ENCODE measurements around the gene ZNF697. TPM values are rescaled to one million over a fixed set of nuclear protein-coding genes. Genes with fewer than 3 reads are reported as not detected.
"Not testable (repeated sequence)": the region's sequence is repeated elsewhere in the genome, so short reads cannot be mapped to it uniquely, and the experiment has no call there.

ZNF697 gene
- total RNA-seq, 1 donor from 2014 or later = 13.0 TPM

- H3K27me3 Mint-ChIP-seq (ENCODE audit: low read depth); H3K36me3 Mint-ChIP-seq (ENCODE audit: low read depth); intact Hi-C loops (cut with micrococcal nuclease); H3K9me3 Mint-ChIP-seq; H3K27ac Mint-ChIP-seq; H3K4me3 Mint-ChIP-seq (ENCODE audit: low read depth); DNase-seq (ENCODE audit: low spot score); H3K4me1 Mint-ChIP-seq (ENCODE audit: low read depth): not testable (repeated sequence)
Observed at GRCh38 chr1:119585801-119586200, 62.3 kb downstream of the ZNF697 start.

GRCh38 chr1:119582801-119583200, 65.3 kb downstream of the ZNF697 start:
- Mint-ChIP-seq H3K9me3 (no peaks in the 10 kb centered on the region), H3K4me1 (ENCODE audit: low read depth) (no peaks in the 10 kb centered on the region), H3K27ac (no peak overlapping the region), H3K36me3 (ENCODE audit: low read depth) (no peaks in the 10 kb centered on the region), H3K27me3 (ENCODE audit: low read depth) (peaks cover 5% of the 10 kb centered on the region), H3K4me3 (ENCODE audit: low read depth) (no peak overlapping the region)
- intact Hi-C loops (cut with micrococcal nuclease) = no loop called here
- DNase-seq (ENCODE audit: low spot score) = no peak

- H3K36me3 Mint-ChIP-seq (ENCODE audit: low read depth); H3K27me3 Mint-ChIP-seq (ENCODE audit: low read depth); H3K9me3 Mint-ChIP-seq; H3K4me1 Mint-ChIP-seq (ENCODE audit: low read depth); intact Hi-C loops (cut with micrococcal nuclease); H3K27ac Mint-ChIP-seq; H3K4me3 Mint-ChIP-seq (ENCODE audit: low read depth); DNase-seq (ENCODE audit: low spot score): not testable (repeated sequence)
Observed at GRCh38 chr1:119581076-119581475, 67.0 kb downstream of the ZNF697 start.

- Mint-ChIP-seq H3K36me3 (ENCODE audit: low read depth) (no peaks in the 10 kb centered on the region), H3K4me3 (ENCODE audit: low read depth) (no peak overlapping the region), H3K9me3 (no peaks in the 10 kb centered on the region), H3K27me3 (ENCODE audit: low read depth) (peaks cover 12% of the 10 kb centered on the region), H3K4me1 (ENCODE audit: low read depth) (no peaks in the 10 kb centered on the region), H3K27ac (no peak overlapping the region)
- intact Hi-C loops (cut with micrococcal nuclease) = no loop called here
- no peak for DNase-seq (ENCODE audit: low spot score)
Observed at GRCh38 chr1:119573886-119574285, 74.2 kb downstream of the ZNF697 start.

- H3K4me1 Mint-ChIP-seq (ENCODE audit: low read depth); H3K9me3 Mint-ChIP-seq; DNase-seq (ENCODE audit: low spot score); H3K4me3 Mint-ChIP-seq (ENCODE audit: low read depth); H3K36me3 Mint-ChIP-seq (ENCODE audit: low read depth); H3K27ac Mint-ChIP-seq; intact Hi-C loops (cut with micrococcal nuclease): not testable (repeated sequence)
- peaks cover 18% of the 10 kb centered on the region for H3K27me3 Mint-ChIP-seq (ENCODE audit: low read depth)
Observed at GRCh38 chr1:119569930-119570622, 78.0 kb downstream of the ZNF697 start.

Other genes with a start within 250 kb of the ZNF697 start
- not detected in 2 replicates for gene HSD3B2, start 233.1 kb downstream of the ZNF697 start, total RNA-seq
- gene HSD3B1, start 141.1 kb downstream of the ZNF697 start, total RNA-seq = not detected in 2 replicates
- gene PHGDH, start 63.7 kb upstream of the ZNF697 start, total RNA-seq = 58.7 and 61.6 TPM in 2 replicates
- gene HMGCS2, start 120.6 kb upstream of the ZNF697 start, total RNA-seq = not detected in 2 replicates
- 0.18 TPM in 1 of 2 replicates, not detected in the other for gene REG4, start 163.2 kb upstream of the ZNF697 start, total RNA-seq
- not detected in 2 replicates for gene ADAM30, start 248.2 kb upstream of the ZNF697 start, total RNA-seq